Measurements from ENCODE around the gene NELL1.

GRCh38 chr11:21250196-21250595 is 580.8 kb downstream of the NELL1 start:
- TF ChIP-seq, protein P1, sequence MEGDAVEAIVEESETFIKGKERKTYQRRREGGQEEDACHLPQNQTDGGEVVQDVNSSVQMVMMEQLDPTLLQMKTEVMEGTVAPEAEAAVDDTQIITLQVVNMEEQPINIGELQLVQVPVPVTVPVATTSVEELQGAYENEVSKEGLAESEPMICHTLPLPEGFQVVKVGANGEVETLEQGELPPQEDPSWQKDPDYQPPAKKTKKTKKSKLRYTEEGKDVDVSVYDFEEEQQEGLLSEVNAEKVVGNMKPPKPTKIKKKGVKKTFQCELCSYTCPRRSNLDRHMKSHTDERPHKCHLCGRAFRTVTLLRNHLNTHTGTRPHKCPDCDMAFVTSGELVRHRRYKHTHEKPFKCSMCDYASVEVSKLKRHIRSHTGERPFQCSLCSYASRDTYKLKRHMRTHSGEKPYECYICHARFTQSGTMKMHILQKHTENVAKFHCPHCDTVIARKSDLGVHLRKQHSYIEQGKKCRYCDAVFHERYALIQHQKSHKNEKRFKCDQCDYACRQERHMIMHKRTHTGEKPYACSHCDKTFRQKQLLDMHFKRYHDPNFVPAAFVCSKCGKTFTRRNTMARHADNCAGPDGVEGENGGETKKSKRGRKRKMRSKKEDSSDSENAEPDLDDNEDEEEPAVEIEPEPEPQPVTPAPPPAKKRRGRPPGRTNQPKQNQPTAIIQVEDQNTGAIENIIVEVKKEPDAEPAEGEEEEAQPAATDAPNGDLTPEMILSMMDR (conservative IDR thresholded peaks at IDR 0.05; ENCODE audit: low read depth, low read length) = no peak
- TF ChIP-seq EZH2phosphoT487 (IDR thresholded peaks at IDR 0.05; ENCODE audit: borderline replicate concordance, low read length) (no peak), EZH2 (IDR thresholded peaks at IDR 0.05; ENCODE audit: low read length, unreplicated experiment) (no peak)
